Naive thymus-derived CD4-positive, alpha-beta T cell (primary cell): ENCODE data around the gene SNX24. TPM values are rescaled to one million over a fixed set of nuclear protein-coding genes. Genes with fewer than 3 reads are reported as not detected.

Source experiments
- ATAC-seq: fragments of 150-1000 bp; cut with Tn5 transposase; 2 replicates; pipeline ENCODE4 v1.10.0; 2021; ENCODE audit warnings: mild to moderate bottlenecking, moderate library complexity
- CTCF ChIA-PET: fragments of 350-600 bp; sonication (Branson Sonifier 250); formaldehyde crosslinking; loops from one replicate; lab custom pipeline; 2021; ENCODE audit warnings: antibody characterized with exemption; lab: Charles Lee
- POLR2A ChIA-PET: fragments of 350-600 bp; sonication (Branson Sonifier 250); formaldehyde crosslinking; loops from one replicate; lab custom pipeline; 2021; ENCODE audit warnings: antibody characterized with exemption, inconsistent platforms; lab: Charles Lee
- DNase-seq, 9 donors: peaks; one replicate each; pipeline versions ENCODE4 v3.0.0 to v3.0.0-alpha.2; 2020 to 2022; ENCODE audit warnings: mixed read lengths in 1 of 9
- H3K27ac ChIP-seq: one replicate; pipeline ENCODE4 v1.7.0; 2013; ENCODE audit warnings: mild to moderate bottlenecking, low read depth, low read length, moderate library complexity
- H3K27me3 ChIP-seq, 2 donors: one replicate each; pipeline ENCODE4 v1.7.0; 2013; ENCODE audit warnings: low read length in 2 of 2, mild to moderate bottlenecking in 2 of 2, moderate library complexity in 2 of 2; ENCODE audit not compliant: control insufficient read depth in 2 of 2, insufficient read depth in 2 of 2
- H3K36me3 ChIP-seq, 3 experiments: 1 replicate in 2 of 3; 2 replicates in 1 of 3; pipeline ENCODE4 v1.7.0; 2013; ENCODE audit warnings: low read length in 3 of 3, mild to moderate bottlenecking in 3 of 3, moderate library complexity in 1 of 3; ENCODE audit not compliant: insufficient read depth in 3 of 3, control insufficient read depth in 2 of 3
- H3K4me1 ChIP-seq, 2 donors: one replicate each; pipeline ENCODE4 v1.7.0; 2013; ENCODE audit warnings: low read length in 2 of 2, mild to moderate bottlenecking in 2 of 2, moderate library complexity in 1 of 2; ENCODE audit not compliant: control insufficient read depth in 2 of 2, insufficient read depth in 2 of 2
- H3K4me3 ChIP-seq: 2 replicates; pipeline ENCODE4 v1.7.0; 2013; ENCODE audit warnings: mild to moderate bottlenecking, low read length
- H3K9me3 ChIP-seq, 3 experiments: 1 replicate in 2 of 3; 2 replicates in 1 of 3; pipeline ENCODE4 v1.7.0; 2013; ENCODE audit warnings: low read length in 3 of 3; ENCODE audit not compliant: control insufficient read depth in 2 of 3
- H3K27ac Mint-ChIP-seq, 9 donors: one replicate each; pipeline ENCODE4 v1.8.0; 2020 to 2022; ENCODE audit warnings: mixed read lengths in 9 of 9, mild to moderate bottlenecking in 8 of 9, moderate library complexity in 5 of 9, inconsistent platforms in 2 of 9
- H3K27me3 Mint-ChIP-seq, 5 donors: one replicate each; pipeline ENCODE4 v1.8.0; 2021 to 2022; ENCODE audit warnings: mixed read lengths in 5 of 5, mild to moderate bottlenecking in 1 of 5
- H3K36me3 Mint-ChIP-seq, 5 donors: one replicate each; pipeline ENCODE4 v1.8.0; 2020 to 2022; ENCODE audit warnings: mixed read lengths in 5 of 5, mild to moderate bottlenecking in 3 of 5, inconsistent platforms in 1 of 5
- H3K4me1 Mint-ChIP-seq, 7 donors: one replicate each; pipeline ENCODE4 v1.8.0; 2020 to 2022; ENCODE audit warnings: mixed read lengths in 7 of 7, mild to moderate bottlenecking in 3 of 7, inconsistent platforms in 1 of 7
- H3K4me3 Mint-ChIP-seq, 10 donors: one replicate each; pipeline ENCODE4 v1.8.0; 2020 to 2022; ENCODE audit warnings: mild to moderate bottlenecking in 10 of 10, mixed read lengths in 10 of 10, moderate library complexity in 6 of 10, inconsistent platforms in 2 of 10
- H3K9me3 Mint-ChIP-seq, 11 donors: one replicate each; pipeline ENCODE4 v1.8.0; 2020 to 2022; ENCODE audit warnings: mixed read lengths in 11 of 11, mild to moderate bottlenecking in 4 of 11, inconsistent platforms in 1 of 11, moderate library complexity in 1 of 11
- intact Hi-C, 2 donors: fragments of 100-400 bp; cut with micrococcal nuclease; formaldehyde crosslinking; loops; one replicate each; pipeline ENCODE4 v1.15.1; 2023
- polyA plus RNA-seq, 2 donors: library from polyadenylated mRNA; unstranded; fragments of 300-500 nt; fragmentation: Illumina TruSeq; gene quantifications; one replicate each; pipeline ENCODE4 v1.2.3, GENCODE V29; 2021
- total RNA-seq, 6 experiments: library from RNA in 5 of 6; stranded (reverse) in 5 of 6; gene quantifications; 1 replicate in 5 of 6; 2 replicates in 1 of 6; pipeline ENCODE4 v1.2.3 and lab custom pipeline; 2021 to 2026

Gene SNX24
- total and polyA plus RNA-seq, 7 experiments from 2014 or later, result 1.2 to 3.5 (median 2.1) TPM

- H3K4me1 ChIP-seq, result no peaks in the 10 kb centered on the region
- H3K27ac ChIP-seq, result no peak overlapping the region
- peaks cover 0 to 2% (median 0%) of the 10 kb centered on the region in 5 donors for H3K27me3 Mint-ChIP-seq
- peaks cover 0 to 7% (median 0%) of the 10 kb centered on the region in 7 donors for H3K4me1 Mint-ChIP-seq
- peaks cover 0 to 2% (median 0%) of the 10 kb centered on the region in 11 donors for H3K9me3 Mint-ChIP-seq
- ChIA-PET CTCF (no interaction called here), POLR2A (no interaction called here)
- H3K27ac Mint-ChIP-seq, result no peak overlapping the region
- no peaks in the 10 kb centered on the region for H3K27me3 ChIP-seq
- H3K36me3 ChIP-seq, result no peaks in the 10 kb centered on the region
- H3K4me3 Mint-ChIP-seq, result no peak overlapping the region
- DNase-seq (no peak), ATAC-seq (peak; percentile 29)
- intact Hi-C loops, result no loop called here
- peaks cover 0 to 5% (median 0%) of the 10 kb centered on the region in 5 donors for H3K36me3 Mint-ChIP-seq
- no peaks in the 10 kb centered on the region for H3K9me3 ChIP-seq
- H3K4me3 ChIP-seq, result no peak overlapping the region
Observed at GRCh38 chr5:122877518-122877917, 32.1 kb downstream of the SNX24 start.

GRCh38 chr5:122879076-122879475 is 33.7 kb downstream of the SNX24 start:
- intact Hi-C loops, result no loop called here

GRCh38 chr5:122880170-122880689 is 34.8 kb downstream of the SNX24 start:
- H3K4me1 Mint-ChIP-seq, result peaks cover 0 to 9% (median 0%) of the 10 kb centered on the region in 7 donors
- ChIA-PET CTCF (no interaction called here), POLR2A (no interaction called here)
- no peak overlapping the region for H3K27ac Mint-ChIP-seq
- H3K4me3 ChIP-seq, result no peak overlapping the region
- ATAC-seq (no peak), DNase-seq (no peak)
- H3K27me3 ChIP-seq, result no peaks in the 10 kb centered on the region
- no peaks in the 10 kb centered on the region for H3K36me3 ChIP-seq
- no peaks in the 10 kb centered on the region for H3K9me3 ChIP-seq
- H3K4me3 Mint-ChIP-seq, result no peak overlapping the region
- H3K36me3 Mint-ChIP-seq, result peaks cover 0 to 5% (median 0%) of the 10 kb centered on the region in 5 donors
- peaks cover 0 to 2% (median 0%) of the 10 kb centered on the region in 11 donors for H3K9me3 Mint-ChIP-seq
- H3K27ac ChIP-seq, result no peak overlapping the region
- intact Hi-C loops, result no loop called here
- no peaks in the 10 kb centered on the region for H3K4me1 ChIP-seq
- H3K27me3 Mint-ChIP-seq, result peaks cover 0 to 2% (median 0%) of the 10 kb centered on the region in 5 donors

More at GRCh38 chr5:122879076-122879475, 33.7 kb downstream of the SNX24 start:
- Histone ChIP-seq H3K4me1 (no peaks in the 10 kb centered on the region), H3K9me3 (no peaks in the 10 kb centered on the region), H3K27ac (no peak overlapping the region), H3K36me3 (no peaks in the 10 kb centered on the region), H3K27me3 (no peaks in the 10 kb centered on the region), H3K4me3 (no peak overlapping the region)
- Mint-ChIP-seq H3K36me3 (peaks cover 0 to 5% (median 0%) of the 10 kb centered on the region in 5 donors), H3K4me3 (no peak overlapping the region), H3K27ac (no peak overlapping the region), H3K4me1 (peaks cover 0 to 9% (median 0%) of the 10 kb centered on the region in 7 donors), H3K27me3 (peaks cover 0 to 2% (median 0%) of the 10 kb centered on the region in 5 donors), H3K9me3 (peaks cover 0 to 2% (median 0%) of the 10 kb centered on the region in 11 donors)
- ChIA-PET CTCF (no interaction called here), POLR2A (no interaction called here)
- ATAC-seq, result no peak
- no peak for DNase-seq

- ChIA-PET CTCF (no interaction called here), POLR2A (no interaction called here)
- no peaks in the 10 kb centered on the region for H3K27me3 ChIP-seq
- no peak overlapping the region for H3K4me3 ChIP-seq
- Mint-ChIP-seq H3K36me3 (peaks cover 0 to 5% (median 0%) of the 10 kb centered on the region in 5 donors), H3K9me3 (peaks cover 0 to 2% (median 0%) of the 10 kb centered on the region in 11 donors), H3K27ac (no peak overlapping the region), H3K27me3 (peaks cover 0 to 2% (median 0%) of the 10 kb centered on the region in 5 donors), H3K4me1 (peaks cover 0 to 9% (median 0%) of the 10 kb centered on the region in 7 donors), H3K4me3 (no peak overlapping the region)
- no peaks in the 10 kb centered on the region for H3K4me1 ChIP-seq
- no peaks in the 10 kb centered on the region for H3K36me3 ChIP-seq
- ATAC-seq (no peak), DNase-seq (no peak)
- no peak overlapping the region for H3K27ac ChIP-seq
- intact Hi-C loops, result no loop called here
- H3K9me3 ChIP-seq, result no peaks in the 10 kb centered on the region
Observed at GRCh38 chr5:122880749-122881148, 35.3 kb downstream of the SNX24 start.

- peak overlapping the region in 1 of 10 donors; percentile 57 for H3K4me3 Mint-ChIP-seq
- intact Hi-C loops, result no loop called here
- ATAC-seq (no peak), DNase-seq (no peak)
- no peak overlapping the region for H3K27ac Mint-ChIP-seq
- no peak overlapping the region for H3K4me3 ChIP-seq
- H3K4me1 ChIP-seq, result no peaks in the 10 kb centered on the region
- ChIA-PET POLR2A (interaction anchor here (1.0 kb wide), 1 partner anchor 45 kb away, joined by 4 read pairs; no protein-coding TSS in a partner anchor), CTCF (no interaction called here)
- no peaks in the 10 kb centered on the region for H3K36me3 ChIP-seq
- no peaks in the 10 kb centered on the region for H3K27me3 ChIP-seq
- no peaks in the 10 kb centered on the region for H3K9me3 ChIP-seq
- H3K4me1 Mint-ChIP-seq, result peaks cover 0 to 3% (median 0%) of the 10 kb centered on the region in 7 donors
- no peaks in the 10 kb centered on the region for H3K36me3 Mint-ChIP-seq
- peaks cover 0 to 2% (median 0%) of the 10 kb centered on the region in 11 donors for H3K9me3 Mint-ChIP-seq
- no peak overlapping the region for H3K27ac ChIP-seq
- H3K27me3 Mint-ChIP-seq, result peaks cover 0 to 2% (median 0%) of the 10 kb centered on the region in 5 donors
Observed at GRCh38 chr5:122882831-122883230, 37.4 kb downstream of the SNX24 start.

GRCh38 chr5:122885045-122885517 is 39.7 kb downstream of the SNX24 start:
- Mint-ChIP-seq H3K27me3 (no peaks in the 10 kb centered on the region), H3K4me3 (no peak overlapping the region), H3K4me1 (peaks cover 0 to 3% (median 0%) of the 10 kb centered on the region in 7 donors), H3K27ac (no peak overlapping the region), H3K36me3 (no peaks in the 10 kb centered on the region), H3K9me3 (peaks cover 0 to 9% (median 0%) of the 10 kb centered on the region in 11 donors)
- intact Hi-C loops, result no loop called here
- Histone ChIP-seq H3K27me3 (no peaks in the 10 kb centered on the region), H3K4me3 (no peak overlapping the region), H3K27ac (no peak overlapping the region), H3K36me3 (no peaks in the 10 kb centered on the region), H3K4me1 (no peaks in the 10 kb centered on the region), H3K9me3 (no peaks in the 10 kb centered on the region)
- no peak for DNase-seq
- POLR2A ChIA-PET, result no interaction called here
- CTCF ChIA-PET, result no interaction called here
- ATAC-seq, result no peak

- ChIA-PET POLR2A (no interaction called here), CTCF (no interaction called here)
- Mint-ChIP-seq H3K4me1 (peaks cover 0 to 3% (median 0%) of the 10 kb centered on the region in 7 donors), H3K9me3 (peaks cover 0 to 9% (median 0%) of the 10 kb centered on the region in 11 donors), H3K36me3 (no peaks in the 10 kb centered on the region), H3K27me3 (no peaks in the 10 kb centered on the region), H3K27ac (no peak overlapping the region), H3K4me3 (no peak overlapping the region)
- DNase-seq (no peak), ATAC-seq (no peak)
- Histone ChIP-seq H3K27ac (no peak overlapping the region), H3K4me3 (no peak overlapping the region), H3K9me3 (no peaks in the 10 kb centered on the region), H3K27me3 (no peaks in the 10 kb centered on the region), H3K4me1 (no peaks in the 10 kb centered on the region), H3K36me3 (no peaks in the 10 kb centered on the region)
- intact Hi-C loops, result no loop called here
Observed at GRCh38 chr5:122885891-122886290, 40.5 kb downstream of the SNX24 start.
